Nephron progenitor cell (in vitro differentiated cells): Measurements from ENCODE around the gene GFY.
A peak's percentile ranks its signal among the peaks of the same experiment; 100 is the strongest.
"Not testable (repeated sequence)": the region's sequence is repeated elsewhere in the genome, so short reads cannot be mapped to it uniquely, and the experiment has no call there.

Source experiments
- DNase-seq: peaks from one replicate; pipeline ENCODE4 v3.0.0; 2021
- H3K27ac Mint-ChIP-seq: 2 replicates; pipeline ENCODE4 v1.8.0; 2021; ENCODE audit warnings: mild to moderate bottlenecking, moderate library complexity, mixed read lengths
- H3K27me3 Mint-ChIP-seq: 2 replicates; pipeline ENCODE4 v1.8.0; 2021; ENCODE audit warnings: mild to moderate bottlenecking, low read depth, mixed read lengths; ENCODE audit not compliant: poor library complexity
- H3K36me3 Mint-ChIP-seq: 2 replicates; pipeline ENCODE4 v1.8.0; 2021; ENCODE audit warnings: low read depth, mixed read lengths
- H3K4me1 Mint-ChIP-seq: 2 replicates; pipeline ENCODE4 v1.8.0; 2021; ENCODE audit warnings: mixed read lengths
- H3K4me3 Mint-ChIP-seq: 2 replicates; pipeline ENCODE4 v1.8.0; 2021; ENCODE audit warnings: mild to moderate bottlenecking, moderate library complexity, mixed read lengths
- H3K9me3 Mint-ChIP-seq: 2 replicates; pipeline ENCODE4 v1.8.0; 2021; ENCODE audit warnings: mild to moderate bottlenecking, moderate library complexity, mixed read lengths
- CTCF ChIP-seq: fragments of 200-600 bp; sonication (generic); IDR thresholded peaks from 2 replicates; pipeline ENCODE4 v1.5.0; 2021; ENCODE audit warnings: antibody characterized with exemption

The GFY gene

GRCh38 chr19:49441210-49441959, 16.2 kb downstream of the GFY start, which contains the start of gene SLC17A7:
Gene SLC17A7 (minus strand): TSS chr19:49441527. CDS start chr19:49441379, 148 bp downstream.
- peak within 1 kb of the TSS; percentile 82 for H3K4me3 Mint-ChIP-seq
- H3K27me3 Mint-ChIP-seq = peaks cover 65% of the 10 kb centered on the region
- no peaks in the 10 kb centered on the region for H3K9me3 Mint-ChIP-seq
- H3K4me1 Mint-ChIP-seq = peaks cover 57% of the 10 kb centered on the region
- DNase-seq = peak; percentile 77
- no peak for TF ChIP-seq CTCF
- peaks cover 5% of the 10 kb centered on the region for H3K36me3 Mint-ChIP-seq
- peak within 1 kb of the TSS; percentile 42 for H3K27ac Mint-ChIP-seq

- peaks cover 59% of the 10 kb centered on the region for H3K27me3 Mint-ChIP-seq
Observed at GRCh38 chr19:49441960-49442350, 16.8 kb downstream of the GFY start.

GRCh38 chr19:49442354-49442753, 17.2 kb downstream of the GFY start:
- H3K9me3 Mint-ChIP-seq = no peaks in the 10 kb centered on the region
- peak overlapping the region; percentile 82 for H3K4me3 Mint-ChIP-seq
- no peak overlapping the region for H3K27ac Mint-ChIP-seq
- H3K27me3 Mint-ChIP-seq = peaks cover 55% of the 10 kb centered on the region
- peaks cover 9% of the 10 kb centered on the region for H3K36me3 Mint-ChIP-seq
- peaks cover 49% of the 10 kb centered on the region for H3K4me1 Mint-ChIP-seq
- TF ChIP-seq CTCF = no peak
- DNase-seq = peak; percentile 43

More at GRCh38 chr19:49441960-49442350, 16.8 kb downstream of the GFY start:
- Mint-ChIP-seq H3K27ac (no peak overlapping the region), H3K36me3 (peaks cover 9% of the 10 kb centered on the region), H3K4me1 (peaks cover 53% of the 10 kb centered on the region), H3K9me3 (no peaks in the 10 kb centered on the region), H3K4me3 (peak overlapping the region; percentile 82)
- no peak for DNase-seq
- no peak for TF ChIP-seq CTCF

GRCh38 chr19:49442771-49443365, 17.7 kb downstream of the GFY start:
- H3K9me3 Mint-ChIP-seq = no peaks in the 10 kb centered on the region
- peaks cover 44% of the 10 kb centered on the region for H3K4me1 Mint-ChIP-seq
- no peak for TF ChIP-seq CTCF
- peak overlapping the region; percentile 82 for H3K4me3 Mint-ChIP-seq
- no peak overlapping the region for H3K27ac Mint-ChIP-seq
- H3K36me3 Mint-ChIP-seq = peaks cover 12% of the 10 kb centered on the region
- DNase-seq = peak; percentile 99
- peaks cover 50% of the 10 kb centered on the region for H3K27me3 Mint-ChIP-seq

GRCh38 chr19:49443366-49444099, 18.3 kb downstream of the GFY start:
- Mint-ChIP-seq H3K4me1 (peaks cover 43% of the 10 kb centered on the region), H3K4me3 (peak overlapping the region; percentile 82), H3K36me3 (peaks cover 18% of the 10 kb centered on the region), H3K27ac (no peak overlapping the region), H3K27me3 (peaks cover 43% of the 10 kb centered on the region), H3K9me3 (no peaks in the 10 kb centered on the region)
- TF ChIP-seq CTCF = peak; percentile 80
- DNase-seq = peak; percentile 96

GRCh38 chr19:49444100-49444700, 19.0 kb downstream of the GFY start:
- DNase-seq, H3K27ac Mint-ChIP-seq, H3K9me3 Mint-ChIP-seq: not testable (repeated sequence)
- peaks cover 37% of the 10 kb centered on the region for H3K27me3 Mint-ChIP-seq
- H3K36me3 Mint-ChIP-seq = peaks cover 25% of the 10 kb centered on the region
- peak overlapping the region; percentile 82 for H3K4me3 Mint-ChIP-seq
- peaks cover 43% of the 10 kb centered on the region for H3K4me1 Mint-ChIP-seq
